GM23248 (cell line): ENCODE data around the gene LUZP2.

ENCODE experiments used
- EZH2 ChIP-seq: fragments of 200-600 bp; sonication (generic); IDR thresholded peaks from 2 replicates; pipeline ENCODE4 v1.6.1; 2018; ENCODE audit warnings: antibody characterized with exemption, mild to moderate bottlenecking; ENCODE audit not compliant: insufficient read depth, poor library complexity, severe bottlenecking
- EZH2phosphoT487 ChIP-seq: fragments of 200-600 bp; sonication (generic); IDR thresholded peaks from 2 replicates; pipeline ENCODE4 v1.6.1; 2018; ENCODE audit warnings: antibody characterized with exemption, moderate library complexity, mild to moderate bottlenecking, low read depth; ENCODE audit not compliant: insufficient read depth

DNA sequence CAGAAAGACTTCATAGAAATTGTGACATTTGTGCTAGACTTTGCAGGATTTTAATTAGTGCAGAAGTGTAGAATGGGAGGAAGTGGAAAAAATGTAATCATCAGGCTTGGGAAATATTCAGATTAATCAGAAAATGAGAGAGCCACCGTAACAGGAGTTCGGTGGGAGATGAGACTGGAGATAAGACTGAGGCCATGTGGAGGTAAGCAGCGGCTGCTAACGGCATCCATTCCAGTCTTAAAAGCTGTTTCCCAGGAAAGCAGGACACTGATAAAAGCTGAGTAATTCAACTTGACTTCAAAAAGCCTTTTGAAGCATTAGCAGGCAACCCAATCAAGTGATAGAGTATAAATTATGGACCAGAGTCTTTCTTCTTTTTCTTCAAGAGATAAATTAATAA is 369.9 kb downstream of the LUZP2 start:
- TF ChIP-seq EZH2 (no peak), EZH2phosphoT487 (no peak)
